Activated CD4-positive, CD25-positive, alpha-beta regulatory T cell (primary cell): ENCODE results near the gene L3MBTL3.

ENCODE experiments used
- DNase-seq, 4 experiments: peaks; one replicate each; lab custom pipeline; 2025; lab: John Stamatoyannopoulos, UW

Gene L3MBTL3

GRCh38 chr6:130027948-130028347 lies 9.6 kb downstream of the L3MBTL3 start:
- no peak for DNase-seq

- DNase-seq: no peak
These were observed 10.8 kb downstream of the L3MBTL3 start for GRCh38 chr6:130029163-130029562.

- DNase-seq: no peak
These were observed 14.5 kb downstream of the L3MBTL3 start for GRCh38 chr6:130032758-130033340.

- no peak for DNase-seq
These were observed 15.6 kb downstream of the L3MBTL3 start for GRCh38 chr6:130033949-130034348.

DNA sequence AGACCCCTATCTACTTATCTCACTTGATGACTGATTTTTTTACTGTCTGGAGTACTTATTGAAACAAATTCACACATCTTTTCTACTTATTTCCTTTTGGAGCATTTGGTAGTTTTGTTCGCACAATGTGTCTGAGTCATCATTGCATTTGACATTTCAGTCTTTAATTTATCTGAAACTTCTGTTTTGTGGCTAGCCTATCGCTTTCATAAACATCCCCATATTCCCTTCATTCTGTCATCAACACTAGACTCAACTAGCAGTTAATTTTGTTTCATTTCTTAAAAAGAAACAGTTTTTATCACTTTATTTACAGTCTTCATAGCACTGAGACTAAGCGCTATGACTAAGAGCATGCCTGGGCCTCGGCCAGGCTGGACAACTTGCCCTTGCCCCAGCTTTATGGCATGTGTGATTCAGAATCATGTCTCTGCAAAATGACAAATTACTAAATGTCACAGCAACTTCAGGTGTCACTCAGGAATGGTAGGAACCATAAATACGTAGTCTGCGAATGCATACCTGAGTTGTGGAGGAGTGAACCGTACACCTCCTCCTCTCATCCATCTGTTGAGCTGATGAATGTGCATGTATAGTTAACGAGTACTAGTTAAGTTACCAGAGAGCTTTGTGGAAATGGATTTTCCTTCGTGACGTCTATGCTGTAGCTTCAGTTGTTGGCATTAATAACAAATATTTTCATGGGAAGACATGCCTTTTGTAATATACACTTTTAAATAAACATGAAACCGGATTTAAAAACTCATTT lies 16.2 kb downstream of the L3MBTL3 start:
- no peak for DNase-seq

DNA sequence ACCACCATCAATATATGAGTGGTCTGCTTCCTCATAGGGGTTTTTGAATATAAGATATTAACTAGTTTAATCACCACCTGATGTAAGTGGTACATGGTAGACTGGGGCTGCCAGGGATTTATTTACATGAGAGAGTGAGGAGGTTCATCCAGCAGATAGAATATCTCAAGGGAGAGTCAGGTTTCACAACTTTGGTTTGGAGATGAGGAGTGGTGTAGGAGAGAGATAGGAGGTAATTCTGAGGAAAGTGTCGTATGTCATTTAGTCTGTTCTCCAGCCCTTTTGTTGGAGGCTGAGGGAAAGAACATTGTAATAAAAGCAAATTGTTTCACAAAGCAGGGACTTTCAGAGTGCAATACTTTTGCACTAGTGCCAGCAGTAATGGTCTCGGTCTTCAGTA lies 16.8 kb downstream of the L3MBTL3 start:
- DNase-seq: no peak

DNA sequence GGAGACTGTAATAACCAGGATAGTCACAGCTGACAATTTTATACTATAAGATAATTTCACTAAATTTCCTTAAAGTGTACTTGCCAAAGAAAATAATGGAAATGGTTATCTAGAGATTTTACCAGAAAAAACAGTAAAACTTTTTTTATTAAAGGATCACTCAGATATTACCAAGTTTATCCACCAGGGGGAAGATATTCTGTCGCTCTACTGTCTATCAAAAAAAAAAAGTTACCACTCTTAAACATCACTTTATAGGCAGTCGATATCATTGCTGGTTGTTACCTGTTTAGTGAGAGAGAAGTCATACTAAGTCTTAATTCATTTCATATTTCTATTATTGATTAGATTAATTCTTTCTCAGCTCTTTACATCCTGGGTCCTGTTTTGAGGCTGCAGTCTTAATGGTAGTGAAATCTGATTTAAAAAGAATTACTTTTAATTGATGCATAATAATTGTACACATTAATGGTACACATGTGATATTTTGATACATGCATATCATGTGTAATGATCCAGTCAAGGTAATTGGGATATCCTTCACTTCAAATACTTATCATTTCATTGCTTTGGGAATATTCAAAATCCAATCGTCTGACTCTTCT lies 18.9 kb downstream of the L3MBTL3 start:
- no peak for DNase-seq

DNA sequence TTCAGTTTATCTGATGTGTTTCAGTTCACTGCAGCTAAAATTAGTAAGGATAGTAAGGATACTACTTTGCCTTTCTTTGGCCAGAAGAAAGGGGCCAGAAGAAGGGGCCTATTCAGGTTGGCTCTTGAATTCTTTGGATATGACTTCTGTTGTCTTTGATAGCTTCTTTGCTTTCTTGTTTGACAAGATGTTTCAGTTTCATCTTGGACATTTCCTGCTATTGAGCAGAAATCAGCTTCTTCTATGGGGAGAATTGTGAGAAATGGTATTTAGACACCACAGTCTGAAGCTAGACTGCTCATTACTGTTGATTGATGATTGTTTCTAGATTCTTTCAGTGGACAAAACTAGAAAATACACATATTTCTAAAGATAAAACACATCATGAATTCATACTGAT lies 23.2 kb downstream of the L3MBTL3 start:
- no peak for DNase-seq

DNA sequence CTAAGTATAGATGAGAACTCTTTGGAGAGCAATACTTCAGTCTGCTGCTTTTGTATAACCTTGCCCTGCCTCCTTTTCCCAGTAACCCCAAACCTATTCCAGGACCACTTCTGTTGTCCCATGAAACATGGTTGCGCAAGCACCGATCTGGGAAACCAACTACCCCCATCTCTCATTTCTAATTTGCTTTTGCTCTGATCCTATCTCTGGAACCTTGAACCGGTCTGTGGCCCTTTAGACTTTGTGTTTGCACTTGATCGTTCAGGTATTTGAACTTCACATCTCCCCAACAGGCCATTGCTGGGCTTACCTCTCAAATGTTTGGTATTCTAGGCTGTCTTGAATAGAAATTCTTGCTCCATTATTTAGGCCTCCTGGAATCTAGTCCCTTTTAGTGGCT lies 25.0 kb downstream of the L3MBTL3 start:
- DNase-seq: no peak

GRCh38 chr6:130045622-130046021 lies 27.2 kb downstream of the L3MBTL3 start:
- no peak for DNase-seq

DNA sequence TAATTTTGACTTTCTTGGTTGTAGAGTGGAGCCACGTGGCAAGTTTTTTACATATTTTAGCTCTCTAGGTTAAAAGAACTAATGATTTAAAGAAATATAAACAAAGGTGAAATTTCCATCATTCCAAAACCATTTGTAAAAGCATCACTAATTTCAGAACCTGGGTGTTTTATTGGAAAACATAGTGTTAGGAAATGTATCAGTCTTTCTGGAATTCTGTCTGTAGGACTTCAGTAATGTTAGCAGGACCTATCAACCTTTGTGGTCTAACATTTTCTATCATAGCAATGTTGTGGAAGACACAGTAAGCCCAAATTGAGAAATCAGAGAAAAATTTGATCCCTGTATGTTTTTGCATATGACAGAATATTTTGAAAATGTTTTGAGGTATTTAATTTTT lies 28.3 kb downstream of the L3MBTL3 start:
- DNase-seq: no peak

DNA sequence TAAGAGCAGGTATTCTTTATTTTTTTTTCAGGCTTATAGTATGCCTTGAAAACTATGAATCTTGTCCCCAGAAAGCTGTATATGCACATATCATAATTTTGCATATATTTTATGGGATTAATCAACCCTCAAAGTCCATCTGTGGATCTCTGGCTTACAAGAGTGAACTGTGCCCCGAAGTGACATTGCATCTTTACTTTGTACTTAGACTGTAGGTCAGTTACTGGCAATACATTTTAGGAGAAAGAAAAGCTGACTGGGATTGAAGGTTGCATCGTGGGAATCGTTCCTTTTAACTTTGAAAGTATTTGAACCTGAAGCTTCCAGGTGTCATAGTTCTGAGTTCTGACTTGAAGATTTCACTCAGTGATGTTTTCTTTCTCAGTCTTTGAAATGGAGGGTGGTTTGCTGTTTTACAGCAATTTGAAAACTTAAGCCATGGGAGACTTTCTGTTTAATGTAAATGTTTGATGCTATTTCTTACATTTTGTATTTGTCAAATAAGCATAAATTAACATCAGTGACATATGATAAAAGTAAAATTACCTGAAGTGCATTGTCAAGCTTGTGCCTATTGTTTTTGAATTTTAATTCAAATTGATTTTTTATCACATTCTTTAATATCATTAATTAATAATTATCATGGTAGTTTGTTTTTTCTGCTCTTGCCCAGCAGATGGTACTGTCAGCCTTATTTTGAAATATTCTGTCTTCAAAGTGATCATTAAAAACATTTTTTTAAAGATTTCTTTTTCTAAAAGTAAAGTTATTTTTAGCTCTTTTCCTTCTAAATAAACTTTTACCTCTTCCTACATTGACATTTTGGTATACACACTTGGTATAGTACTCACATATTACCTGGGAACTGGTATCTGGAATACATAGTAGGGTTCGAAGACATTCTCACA lies 29.0 kb downstream of the L3MBTL3 start:
- DNase-seq: no peak

DNA sequence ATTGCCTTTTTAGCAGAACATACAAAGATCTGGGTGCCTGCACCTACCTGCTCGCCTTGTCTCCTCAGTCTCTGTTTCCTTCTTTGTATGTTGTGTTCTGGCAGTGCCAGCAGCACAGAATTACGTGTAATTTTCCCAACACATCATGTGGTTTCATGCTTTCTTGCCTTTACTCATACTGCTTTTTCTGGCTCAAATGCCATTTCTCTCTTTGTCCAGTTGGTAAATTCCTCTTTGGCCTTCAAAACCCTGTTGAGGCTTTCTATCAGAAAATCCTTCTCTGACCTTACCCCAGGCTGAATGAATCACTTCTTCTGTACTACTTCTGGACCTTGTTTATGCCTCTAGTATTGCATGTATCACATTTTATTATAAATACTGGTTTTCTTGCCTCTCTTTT lies 31.8 kb downstream of the L3MBTL3 start:
- DNase-seq: no peak

- DNase-seq: no peak
These were observed 36.3 kb downstream of the L3MBTL3 start for GRCh38 chr6:130054725-130055124.

DNA sequence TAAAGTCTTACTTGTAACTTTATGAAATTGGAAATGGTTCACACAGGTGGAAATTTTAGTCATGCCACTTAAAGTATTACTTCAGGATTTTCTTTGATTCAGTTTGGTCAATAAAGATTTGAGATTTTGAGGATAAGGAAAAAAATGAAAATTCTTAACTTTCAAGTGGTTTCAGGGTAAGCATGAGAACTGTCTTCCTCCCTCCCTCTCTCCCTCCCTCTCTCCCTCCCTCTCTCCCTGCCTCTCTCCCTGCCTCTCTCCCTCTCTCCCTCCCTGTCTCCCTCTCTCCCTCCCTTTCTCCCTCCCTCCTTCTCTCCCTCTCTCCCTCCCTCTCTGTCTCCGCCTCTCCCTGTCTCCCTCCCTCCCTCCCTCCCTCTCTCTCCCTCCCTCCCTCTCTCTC lies 36.9 kb downstream of the L3MBTL3 start:
- DNase-seq: no peak

GRCh38 chr6:130057495-130057894 lies 39.1 kb downstream of the L3MBTL3 start:
- DNase-seq: no peak

GRCh38 chr6:130063806-130064205 lies 45.4 kb downstream of the L3MBTL3 start:
- no peak for DNase-seq

DNA sequence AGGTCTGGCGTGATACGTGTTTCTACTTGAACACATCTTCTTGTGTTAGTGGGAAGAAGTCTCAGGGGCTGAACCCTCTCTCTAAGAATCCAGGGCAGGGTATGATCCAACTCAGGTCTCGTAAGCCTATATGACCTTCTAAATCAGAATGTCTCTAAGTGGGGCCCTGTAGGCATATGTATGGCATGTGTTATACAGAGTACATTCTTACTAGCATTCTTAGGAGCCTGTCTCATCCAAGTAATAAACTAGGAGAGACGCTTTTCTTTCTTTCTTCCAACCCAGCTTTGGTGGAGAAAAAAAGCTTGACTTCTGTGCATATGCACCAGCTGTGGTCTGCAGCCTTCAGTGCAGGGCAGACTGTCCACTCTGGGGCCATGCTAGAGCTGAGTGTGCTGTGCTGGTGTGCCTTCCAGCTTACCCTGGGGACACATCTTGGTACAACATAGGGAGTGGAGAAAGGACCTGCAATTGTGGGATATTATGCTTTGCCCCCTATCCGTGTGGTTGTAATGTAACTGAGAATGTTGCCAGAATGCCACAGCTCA lies 47.3 kb downstream of the L3MBTL3 start:
- no peak for DNase-seq

- DNase-seq: no peak
These were observed 51.1 kb downstream of the L3MBTL3 start for GRCh38 chr6:130069485-130069884.

- DNase-seq: no peak
These were observed 51.9 kb downstream of the L3MBTL3 start for GRCh38 chr6:130070326-130070725.

- DNase-seq: no peak
These were observed 52.4 kb downstream of the L3MBTL3 start for GRCh38 chr6:130070792-130071191.

GRCh38 chr6:130075879-130076460 lies 57.6 kb downstream of the L3MBTL3 start:
- DNase-seq: no peak
